ENCODE data around the gene UBE2J2.

UBE2J2 gene

GRCh38 chr1:1226566-1227362 is 46.9 kb downstream of the UBE2J2 start:
- no peak for DNase-seq (ENCODE audit: low read depth)

- no peak for DNase-seq (ENCODE audit: low read depth)
Observed at GRCh38 chr1:1225913-1226312, 47.7 kb downstream of the UBE2J2 start.

GRCh38 chr1:1225238-1225845 is 48.3 kb downstream of the UBE2J2 start:
- DNase-seq (ENCODE audit: low read depth): no peak

DNA sequence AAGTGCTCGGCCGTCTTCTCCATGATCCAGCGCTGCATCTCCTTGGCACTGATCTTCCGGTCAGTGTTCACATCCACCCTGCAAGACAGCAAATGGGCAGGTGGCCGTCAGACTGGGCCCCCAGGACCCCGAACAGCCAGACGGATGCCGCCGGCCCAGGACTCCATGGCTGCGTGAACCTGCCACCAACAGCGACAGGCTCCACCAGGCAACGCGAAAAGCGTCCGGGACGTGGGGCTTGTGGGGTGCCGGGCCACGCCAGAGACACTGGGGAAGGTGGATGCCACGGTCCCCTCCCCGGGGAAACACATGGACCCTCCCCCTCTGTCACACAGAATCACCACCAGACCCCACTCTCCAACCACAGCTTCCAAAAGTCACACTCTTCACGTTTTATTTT is 49.8 kb downstream of the UBE2J2 start:
- DNase-seq (ENCODE audit: low read depth): no peak

DNA sequence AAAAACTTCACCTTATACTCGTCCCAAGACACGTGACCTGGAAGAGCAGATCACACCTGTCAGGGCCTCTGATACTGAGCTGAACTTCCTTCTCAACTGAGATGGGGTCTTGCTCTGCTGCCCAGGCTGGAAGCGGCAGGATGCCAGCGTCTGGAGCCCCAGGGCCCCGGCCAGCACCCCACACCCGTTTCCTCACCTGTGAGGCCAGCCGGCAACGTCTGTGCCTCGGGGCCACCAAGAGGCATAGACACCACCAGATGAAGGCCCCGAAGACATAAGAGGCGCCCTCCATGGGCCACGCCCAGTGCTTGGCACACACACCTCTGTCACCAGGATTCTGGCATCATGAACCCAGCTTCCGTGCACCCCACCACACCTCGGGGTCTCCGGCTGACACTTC is 50.3 kb downstream of the UBE2J2 start:
- DNase-seq (ENCODE audit: low read depth): no peak

GRCh38 chr1:1222575-1223225 is 51.0 kb downstream of the UBE2J2 start:
- DNase-seq (ENCODE audit: low read depth): no peak

DNA sequence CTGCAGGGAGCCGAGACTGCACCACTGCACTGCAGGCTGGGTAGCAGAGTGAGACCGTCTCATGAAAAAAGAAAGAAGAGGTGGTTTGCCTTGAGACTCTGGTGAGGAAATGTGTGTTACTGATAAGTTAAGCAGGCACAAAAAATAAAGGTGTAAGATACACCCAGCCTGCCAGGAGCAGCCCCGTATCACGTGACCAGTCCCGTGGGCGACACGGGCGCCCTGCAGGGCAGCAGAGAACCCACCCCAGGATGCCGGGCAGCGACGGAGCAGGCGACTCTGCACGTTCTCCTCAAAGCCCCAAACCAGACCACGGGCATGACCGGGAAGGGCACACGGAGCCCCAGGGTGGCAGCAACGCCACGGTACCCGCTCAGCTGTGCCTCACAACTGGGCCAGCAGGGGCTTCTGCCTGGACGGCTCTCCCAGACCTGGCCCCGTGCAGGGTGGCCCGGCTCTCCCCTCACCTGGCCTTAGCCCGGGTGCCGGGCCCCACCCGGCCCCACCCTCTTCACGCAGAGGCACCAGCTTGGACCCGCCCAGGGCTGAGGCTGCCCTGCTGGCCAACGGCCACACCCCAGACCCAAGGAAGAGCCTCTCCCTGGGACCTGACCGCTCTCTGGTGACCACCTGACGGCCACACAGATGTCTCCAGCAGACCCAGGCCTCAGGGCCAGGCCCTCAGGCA is 51.6 kb downstream of the UBE2J2 start:
- no peak for DNase-seq (ENCODE audit: low read depth)

- DNase-seq (ENCODE audit: low read depth): no peak
Observed at GRCh38 chr1:1220197-1220596, 53.5 kb downstream of the UBE2J2 start.

- no peak for DNase-seq (ENCODE audit: low read depth)
Observed at GRCh38 chr1:1219341-1219740, 54.3 kb downstream of the UBE2J2 start.

- no peak for DNase-seq (ENCODE audit: low read depth)
Observed at GRCh38 chr1:1218524-1219200, 55.0 kb downstream of the UBE2J2 start.

DNA sequence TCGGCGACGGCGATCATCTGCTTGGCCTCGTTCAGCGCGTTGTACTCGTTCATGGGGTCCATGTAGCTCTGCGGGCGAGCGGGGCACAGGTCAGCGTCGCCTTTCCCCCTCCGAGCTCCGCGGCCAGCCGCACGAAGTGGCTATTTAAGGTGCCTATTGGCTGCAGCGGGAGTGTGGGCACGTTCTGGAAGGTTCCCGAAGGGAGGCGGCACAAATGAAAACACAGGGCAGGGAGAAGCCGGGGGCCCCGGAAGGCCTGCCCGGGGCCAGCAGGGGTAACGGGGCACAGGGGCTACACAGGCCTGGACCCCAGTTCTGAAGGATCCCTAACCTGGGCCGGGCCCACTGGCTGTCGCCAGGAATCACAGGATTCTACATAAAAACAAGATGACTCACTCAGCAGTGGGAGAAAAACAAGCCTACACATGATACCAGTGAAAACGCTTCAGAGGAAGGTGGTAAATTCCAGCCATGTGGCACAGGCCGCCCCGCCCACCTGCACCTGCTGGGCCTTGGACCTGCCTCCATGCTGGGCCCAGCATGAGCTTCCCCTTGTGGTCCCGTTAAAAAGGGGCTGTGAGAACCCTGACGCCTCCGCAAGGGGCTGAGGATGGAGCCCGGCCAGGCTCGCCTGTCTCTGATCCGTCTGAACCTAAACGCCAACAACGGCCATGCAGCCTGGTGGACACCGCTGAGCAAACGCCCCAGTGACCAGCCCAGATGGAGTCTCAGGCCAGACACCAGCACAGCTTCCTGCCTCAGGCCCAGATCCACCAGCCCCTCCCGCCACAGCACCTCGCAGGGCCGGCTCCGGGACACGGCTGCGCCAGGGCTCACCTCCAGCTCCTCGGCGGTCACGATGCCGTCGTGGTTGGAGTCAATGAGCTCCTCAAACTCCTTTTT is 55.8 kb downstream of the UBE2J2 start:
- peak; percentile 53 for DNase-seq (ENCODE audit: low read depth)

DNA sequence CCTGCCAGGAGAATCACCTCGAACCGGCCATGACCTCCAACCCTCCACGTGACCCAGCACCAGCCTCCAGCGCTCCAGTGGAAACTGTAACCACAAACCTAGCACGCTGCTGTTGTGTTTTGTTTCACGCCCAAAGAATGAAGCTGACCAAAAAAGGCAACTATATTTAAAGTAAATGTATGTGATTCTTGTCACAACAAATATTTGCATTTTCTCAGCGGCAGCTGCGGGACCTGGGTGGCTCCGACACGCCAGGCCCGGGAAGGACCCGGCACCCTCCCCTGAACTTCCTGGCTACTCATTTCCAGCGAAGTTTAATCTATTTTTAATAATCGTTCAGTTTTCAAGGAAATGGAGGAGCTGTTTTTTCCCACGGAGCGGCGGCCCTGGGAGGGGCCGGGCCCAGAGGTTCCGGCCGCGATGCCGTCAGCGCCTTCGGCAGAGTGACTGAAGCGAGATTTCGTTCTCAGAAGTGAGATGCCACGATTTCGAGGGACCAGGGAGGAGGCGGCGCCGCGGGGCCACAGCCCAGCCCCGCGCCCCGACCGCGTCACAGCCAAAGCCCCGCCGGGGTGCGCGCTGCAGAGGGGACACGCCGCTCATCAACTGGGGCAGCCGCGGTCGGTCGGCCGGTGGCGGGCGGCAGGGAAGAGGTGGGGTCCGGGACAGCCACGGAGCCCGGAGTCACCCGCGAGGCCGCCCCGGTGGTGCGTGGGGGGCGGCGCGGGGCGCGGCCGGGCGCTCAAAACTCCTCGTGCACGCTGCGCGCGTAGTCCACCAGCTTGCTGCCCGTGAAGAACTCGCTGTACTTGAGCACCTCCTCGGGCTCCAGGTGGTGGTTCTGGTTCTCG is 56.7 kb downstream of the UBE2J2 start:
- no peak for DNase-seq (ENCODE audit: low read depth)

GRCh38 chr1:1215881-1216605 is 57.6 kb downstream of the UBE2J2 start:
- no peak for DNase-seq (ENCODE audit: low read depth)

DNA sequence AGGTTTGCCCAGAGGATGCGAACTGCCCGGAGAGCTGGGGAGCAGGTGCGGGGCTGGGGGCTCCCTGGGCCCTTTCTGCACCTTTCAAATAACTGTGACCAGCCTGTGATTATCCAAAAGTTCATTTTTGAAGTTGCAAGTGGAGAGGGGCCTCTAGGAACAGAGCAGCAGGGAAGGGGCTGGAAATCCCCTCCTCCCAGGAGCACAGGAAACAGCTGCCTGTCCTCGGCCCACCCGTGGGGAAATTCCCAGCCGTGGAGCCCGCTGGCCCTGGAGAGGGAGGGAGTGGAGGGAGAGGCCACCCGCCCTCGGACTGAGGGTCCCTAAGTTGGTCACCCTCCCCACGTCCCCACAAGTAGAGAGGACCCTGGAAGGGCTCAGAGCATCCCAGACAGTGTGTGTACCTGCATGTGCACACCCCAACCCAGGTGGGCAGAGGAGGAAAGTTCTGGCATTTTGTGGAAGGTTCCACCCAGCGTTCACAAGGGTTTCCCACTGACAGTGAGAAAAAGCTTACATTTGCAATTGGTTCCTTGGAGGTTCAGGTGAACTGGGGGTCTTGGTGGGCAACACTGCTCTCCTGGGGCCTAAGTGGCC is 58.5 kb downstream of the UBE2J2 start:
- no peak for DNase-seq (ENCODE audit: low read depth)

GRCh38 chr1:1213345-1214265 is 60.0 kb downstream of the UBE2J2 start, which contains the start of gene TNFRSF4:
Gene TNFRSF4, minus strand, starts transcription at chr1:1214153. Its CDS starts 26 bp downstream, at chr1:1214127.
- DNase-seq (ENCODE audit: low read depth): no peak

- DNase-seq (ENCODE audit: low read depth): no peak
Observed at GRCh38 chr1:1212780-1213344, 60.8 kb downstream of the UBE2J2 start.
